GM18507 (cell line): ENCODE results near the gene FXYD4.

Experiments
- DNase-seq: peaks from one replicate; pipeline ENCODE4 v3.0.0; 2011; ENCODE audit warnings: low read depth; ENCODE audit not compliant: insufficient read length; ENCODE audit errors: extremely low spot score
- FAIRE-seq: peaks from 2 replicates; lab custom pipeline; 2011; peaks lifted over from hg19 to GRCh38; lab: Jason Lieb, UNC

Gene FXYD4

DNA sequence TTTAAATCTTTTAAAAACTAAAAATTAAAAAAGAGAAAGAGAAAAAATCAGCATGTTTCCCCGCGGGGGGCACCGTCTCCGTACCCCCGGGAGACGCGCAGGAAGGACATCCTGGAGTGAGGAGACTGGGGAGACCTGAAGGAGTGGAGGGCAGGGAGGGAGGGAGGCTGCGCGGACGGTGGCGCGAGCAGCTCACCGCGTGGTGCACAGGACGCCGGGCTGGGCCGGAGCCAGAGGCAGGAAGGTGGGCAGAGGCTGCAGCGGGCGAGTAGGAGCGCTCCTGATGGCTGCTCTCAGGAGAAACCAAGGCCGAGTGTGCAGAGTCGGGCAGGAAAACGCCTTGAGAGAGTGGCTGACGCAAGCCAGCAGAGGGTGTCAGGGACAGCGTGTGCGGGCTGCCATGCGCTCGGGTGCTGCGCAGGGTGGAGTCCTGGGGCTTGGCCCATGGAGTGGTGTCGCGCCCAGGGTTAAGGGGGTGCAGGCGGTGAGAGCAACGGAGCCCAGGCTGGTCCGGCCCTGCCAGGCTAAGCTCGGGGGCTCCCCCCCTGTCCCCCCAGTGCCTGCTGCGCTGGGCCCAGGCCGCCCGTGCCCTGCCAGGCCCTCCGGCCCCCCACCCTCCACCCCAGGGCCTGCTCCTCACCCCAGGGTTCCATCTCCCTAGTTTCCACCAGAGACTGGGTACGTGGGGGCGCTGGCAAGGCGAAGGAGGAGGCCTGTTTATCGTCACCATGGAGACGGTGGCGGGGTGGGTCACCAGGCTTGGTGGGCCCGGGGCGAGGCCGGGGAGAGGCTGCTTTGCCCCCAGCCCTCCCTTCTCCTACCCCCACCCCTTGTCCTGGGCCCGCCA lies 28.9 kb upstream of the FXYD4 start:
- FAIRE-seq (no peak), DNase-seq (no peak)

DNA sequence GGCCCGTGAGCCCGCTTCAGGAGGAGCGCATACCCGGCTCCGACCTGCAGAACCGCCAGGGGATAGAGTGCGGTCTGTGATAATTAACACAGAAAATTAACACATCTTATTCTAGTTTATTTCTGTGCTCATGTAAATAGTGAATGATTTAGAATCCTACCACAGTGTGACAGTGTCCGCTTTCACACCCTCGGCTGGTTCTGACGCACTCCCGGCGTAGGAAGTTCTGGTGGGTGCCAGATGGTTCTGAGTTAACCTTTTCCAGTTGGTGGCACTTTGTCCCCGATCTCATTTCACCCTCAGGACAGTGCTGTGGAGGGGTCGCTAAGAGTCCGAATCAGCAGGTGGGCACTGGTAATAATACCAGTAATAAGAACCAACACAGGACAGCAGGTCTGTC lies 28.3 kb upstream of the FXYD4 start:
- no peak for FAIRE-seq

DNA sequence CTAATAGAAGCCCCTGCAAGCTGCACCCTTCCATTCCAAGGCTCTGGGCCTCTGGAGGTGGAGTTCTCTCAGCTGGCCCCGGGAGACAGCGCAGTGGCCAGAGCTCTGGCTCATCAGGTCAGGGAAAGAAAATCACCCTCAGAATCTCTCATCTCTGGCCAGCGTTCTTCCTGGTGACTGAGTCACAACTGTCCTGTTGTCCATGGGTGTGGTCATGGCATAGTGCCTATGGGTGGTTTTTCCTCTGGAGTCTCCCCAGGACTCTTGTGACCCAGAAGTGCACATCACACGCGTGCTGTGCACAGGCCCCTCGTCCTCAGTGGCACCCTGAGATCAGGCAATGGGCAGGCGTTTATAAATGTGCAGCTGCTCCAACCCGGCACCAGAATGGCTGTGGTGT lies 27.4 kb upstream of the FXYD4 start:
- FAIRE-seq, result no peak
- DNase-seq, result no peak

More for the DNA sequence above, 28.3 kb upstream of the FXYD4 start:
- no peak for DNase-seq

GRCh38 chr10:43347997-43348396 lies 23.4 kb upstream of the FXYD4 start:
- no peak for DNase-seq
- no peak for FAIRE-seq

- FAIRE-seq (peak; percentile 92), DNase-seq (peak; percentile 89)
Observed at GRCh38 chr10:43348511-43349312, 22.7 kb upstream of the FXYD4 start.

DNA sequence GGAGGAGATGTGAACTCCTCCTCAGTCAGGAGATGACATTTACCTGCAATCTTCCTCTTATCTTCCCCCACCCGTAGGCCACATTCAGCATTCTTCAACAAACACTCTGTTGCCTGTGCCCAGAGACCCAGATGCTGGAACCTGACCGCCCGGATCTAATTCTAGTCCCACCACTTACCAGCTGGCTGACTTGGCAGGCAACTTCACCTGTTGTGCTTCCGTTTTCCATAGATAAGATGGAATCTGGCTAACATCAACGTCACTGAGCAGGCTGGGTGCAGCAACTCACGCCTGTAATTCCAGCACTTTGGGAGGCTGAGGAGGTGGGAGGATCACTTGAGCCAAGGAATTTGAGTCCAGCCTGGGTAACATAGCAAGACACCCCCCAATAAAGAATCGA lies 21.3 kb upstream of the FXYD4 start:
- no peak for DNase-seq

GRCh38 chr10:43350686-43351085 lies 20.8 kb upstream of the FXYD4 start:
- FAIRE-seq (no peak), DNase-seq (no peak)

More for the DNA sequence above, 21.3 kb upstream of the FXYD4 start:
- no peak for FAIRE-seq

DNA sequence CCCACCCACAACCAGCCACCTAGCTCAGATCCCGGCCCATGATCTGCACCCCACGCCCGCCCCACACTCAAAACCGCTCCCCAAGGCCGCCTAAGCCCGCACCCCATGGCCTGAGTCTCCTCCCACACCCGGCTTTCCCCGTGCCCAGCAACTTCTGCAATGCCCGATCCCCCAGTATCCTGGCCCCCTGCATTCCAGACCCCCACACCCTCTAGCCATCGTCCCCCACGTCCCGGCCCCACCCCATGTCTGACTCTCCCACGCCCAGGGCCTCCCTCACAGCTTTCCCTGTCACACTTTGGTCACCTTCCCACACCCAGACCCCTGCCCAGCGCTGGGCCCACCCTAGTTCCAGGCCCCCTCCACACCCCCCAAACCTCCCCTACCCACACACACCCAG lies 20.1 kb upstream of the FXYD4 start:
- FAIRE-seq, result no peak
- DNase-seq, result no peak

DNA sequence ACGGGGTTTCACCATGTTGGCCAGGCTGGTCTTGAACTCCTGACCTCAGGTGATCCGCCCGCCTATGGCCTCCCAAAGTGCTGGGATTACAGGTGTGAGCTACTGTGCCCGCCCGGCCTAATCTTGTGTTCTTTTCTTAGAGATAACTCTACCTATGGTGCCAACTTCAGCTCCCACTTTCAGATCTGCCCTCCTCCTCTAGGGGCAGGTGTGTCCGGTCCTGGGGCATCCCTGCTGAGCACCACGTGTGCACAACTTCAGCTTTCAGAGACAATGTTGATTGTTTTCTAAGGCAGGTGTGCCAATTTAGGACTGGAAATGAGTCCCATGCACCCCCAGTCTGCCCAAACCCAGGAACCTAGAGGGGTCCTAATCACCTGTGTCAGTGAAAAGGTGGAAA lies 18.5 kb upstream of the FXYD4 start:
- FAIRE-seq (no peak), DNase-seq (no peak)

DNA sequence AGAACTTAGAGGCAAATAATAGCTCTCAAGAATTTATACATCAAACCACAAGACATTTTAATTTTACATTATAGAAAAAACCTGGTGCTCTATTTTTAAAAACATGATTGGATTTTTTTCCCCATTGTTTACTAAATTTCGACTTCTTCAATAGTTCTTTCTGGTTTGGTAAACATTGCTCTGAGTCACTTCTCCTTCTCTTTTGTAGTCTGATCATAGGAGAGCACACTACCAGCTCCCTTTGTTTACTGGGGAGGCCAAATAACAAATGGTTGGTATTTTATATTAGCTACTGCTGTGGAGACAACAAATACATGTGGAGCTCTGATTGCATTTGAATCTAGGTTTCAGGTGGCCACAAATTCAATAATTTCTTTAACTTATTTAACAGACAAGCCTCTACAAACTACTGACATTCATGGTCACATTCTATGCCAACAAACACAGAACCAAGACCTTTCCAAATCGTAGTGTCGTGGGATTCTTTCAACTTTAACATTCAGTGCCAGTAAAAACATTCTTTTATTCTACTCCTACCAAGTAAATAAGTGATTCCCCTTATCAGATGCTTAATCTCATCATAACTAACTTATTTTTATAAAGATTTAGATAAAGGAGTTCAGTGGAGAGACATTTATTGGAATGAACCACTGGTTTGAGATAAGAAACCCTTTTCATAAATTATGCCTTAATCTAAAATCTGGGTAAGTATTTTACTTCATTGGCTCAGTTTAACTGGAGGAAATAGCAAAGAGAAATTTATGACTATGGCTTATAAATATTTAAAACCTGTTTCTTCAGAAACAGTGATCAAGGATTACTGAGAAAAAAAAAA lies 17.7 kb upstream of the FXYD4 start:
- DNase-seq, result no peak
- FAIRE-seq, result no peak

- DNase-seq (no peak), FAIRE-seq (no peak)
Observed at GRCh38 chr10:43354330-43354635, 17.2 kb upstream of the FXYD4 start.

DNA sequence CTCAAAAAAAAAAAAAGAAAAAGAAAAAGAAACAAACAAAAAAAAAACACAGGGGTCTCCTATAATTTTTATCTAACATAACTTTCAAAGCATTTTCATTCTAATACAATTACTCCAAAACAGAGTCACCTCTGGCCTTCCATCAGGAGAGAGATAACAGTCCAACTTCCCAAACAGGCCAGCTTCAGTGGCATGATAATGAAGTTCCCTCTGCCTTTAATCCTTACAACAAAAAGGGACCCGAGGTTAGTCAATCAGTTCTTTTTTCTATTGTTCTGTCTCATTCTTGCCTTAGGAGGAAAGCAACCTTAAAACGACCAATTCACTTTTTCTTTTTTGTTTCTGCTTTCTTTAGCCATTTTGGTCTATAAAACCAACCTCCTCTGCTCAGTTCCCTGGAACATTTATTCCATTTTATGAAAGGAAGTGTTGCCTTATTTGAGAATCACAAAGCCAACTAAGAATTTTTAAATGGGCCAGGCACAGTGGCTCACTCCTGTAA lies 16.5 kb upstream of the FXYD4 start:
- DNase-seq, result no peak
- no peak for FAIRE-seq

- FAIRE-seq, result no peak
Observed at GRCh38 chr10:43355749-43356371, 15.6 kb upstream of the FXYD4 start.

DNA sequence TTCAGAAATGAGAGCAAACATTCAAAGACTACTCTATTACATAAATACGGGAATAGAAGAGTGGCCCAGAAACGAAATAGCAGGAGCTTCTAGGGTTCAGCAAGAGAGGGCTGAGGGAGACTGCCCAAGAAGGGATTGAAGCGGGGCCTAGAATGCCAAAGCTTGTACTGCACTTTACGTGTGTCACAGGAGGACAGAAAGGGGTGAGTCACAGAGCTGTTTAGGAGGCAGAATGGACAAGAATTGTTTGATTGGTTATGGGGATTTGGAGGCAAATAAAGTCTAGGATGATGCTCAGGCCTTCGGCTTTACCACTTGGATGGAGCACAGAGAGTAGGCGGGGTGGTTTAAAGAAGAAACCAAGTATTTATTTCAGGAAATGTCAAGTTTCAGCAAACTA lies 11.3 kb upstream of the FXYD4 start:
- DNase-seq (no peak), FAIRE-seq (no peak)

More at GRCh38 chr10:43355749-43356371, 15.6 kb upstream of the FXYD4 start:
- no peak for DNase-seq

GRCh38 chr10:43361547-43362190 lies 9.8 kb upstream of the FXYD4 start:
- no peak for DNase-seq
- peak; percentile 21 for FAIRE-seq

GRCh38 chr10:43362191-43362839 lies 9.1 kb upstream of the FXYD4 start:
- FAIRE-seq (peak; percentile 99), DNase-seq (peak; percentile 96)

DNA sequence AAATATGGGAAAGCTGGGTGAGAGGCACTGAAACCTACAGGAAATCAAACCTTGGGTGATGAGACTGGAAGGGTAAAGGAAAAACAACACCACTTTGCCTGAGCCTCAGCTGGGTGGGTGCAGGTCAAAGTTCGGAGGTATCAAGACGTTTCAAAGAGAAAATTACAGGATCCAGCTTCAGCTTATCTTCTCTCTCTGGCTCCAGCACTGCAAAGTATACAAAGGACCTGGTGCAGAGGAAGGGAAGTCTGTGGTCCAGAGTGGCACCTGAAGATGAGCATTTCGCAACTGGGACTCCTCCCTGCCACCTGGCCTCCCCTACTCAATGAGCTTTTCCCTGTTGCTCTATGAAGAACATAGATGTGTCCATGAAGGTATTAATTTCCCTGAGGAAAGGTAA lies 6.4 kb upstream of the FXYD4 start:
- no peak for DNase-seq
- FAIRE-seq, result no peak

- DNase-seq, result no peak
Observed at GRCh38 chr10:43369921-43370320, 1.5 kb upstream of the FXYD4 start.

More at GRCh38 chr10:43369921-43370320, 1.5 kb upstream of the FXYD4 start:
- FAIRE-seq, result no peak
